PC-3 (cell line): ENCODE measurements around the gene BIK. TPM values are rescaled to one million over a fixed set of nuclear protein-coding genes. Genes with fewer than 3 reads are reported as not detected.
"Not testable (repeated sequence)": the region's sequence is repeated elsewhere in the genome, so short reads cannot be mapped to it uniquely, and the experiment has no call there.

Experiments used
- ATAC-seq: fragments of 200-7000 bp; cut with Tn5 transposase; 2 replicates; pipeline ENCODE4 v1.9.1; 2020; ENCODE audit warnings: mild to moderate bottlenecking, moderate library complexity
- BruUV-seq: library from RNA; stranded (reverse); fragments of 400-500 nt; replicated peaks from 2 replicates; lab custom pipeline; 2021; lab: Mats Ljungman, UMichigan
- CTCF ChIA-PET: fragments of 300-600 bp; sonication (Branson Sonifier 250); formaldehyde crosslinking; loops from one replicate; lab custom pipeline; 2022; ENCODE audit warnings: antibody characterized with exemption; lab: Charles Lee
- POLR2A ChIA-PET: fragments of 300-600 bp; sonication (Branson Sonifier 250); formaldehyde crosslinking; loops from one replicate; lab custom pipeline; 2022; ENCODE audit warnings: antibody characterized with exemption; ENCODE audit not compliant: unreplicated experiment; lab: Charles Lee
- DNase-seq: peaks from one replicate; pipeline ENCODE4 v3.0.0-alpha.2; 2015
- H2AFZ ChIP-seq: fragments of 300-600 bp; sonication (generic); 2 replicates; pipeline ENCODE4 v1.6.0; 2016; ENCODE audit warnings: antibody characterized with exemption, low read length
- H3F3A ChIP-seq: fragments of 300-600 bp; sonication (generic); one replicate; pipeline ENCODE4 v1.6.0; 2017; ENCODE audit warnings: antibody characterized with exemption, low read length, control low read depth, mild to moderate bottlenecking; ENCODE audit not compliant: unreplicated experiment
- H3K27ac ChIP-seq: fragments of 300-600 bp; sonication (generic); 2 replicates; pipeline ENCODE4 v1.5.1; 2016; ENCODE audit warnings: mild to moderate bottlenecking, low read length
- H3K27me3 ChIP-seq: fragments of 300-600 bp; sonication (generic); 2 replicates; pipeline ENCODE4 v1.6.1; 2016; ENCODE audit warnings: low read length, mixed read lengths
- H3K36me3 ChIP-seq: fragments of 300-600 bp; sonication (generic); 2 replicates; pipeline ENCODE4 v1.6.1; 2016; ENCODE audit warnings: low read depth, mixed run types, low read length, mixed read lengths
- H3K4me1 ChIP-seq: fragments of 300-600 bp; sonication (generic); 2 replicates; pipeline ENCODE4 v1.5.1; 2016; ENCODE audit warnings: low read length; ENCODE audit not compliant: insufficient read depth
- H3K4me2 ChIP-seq: fragments of 300-600 bp; sonication (generic); 2 replicates; pipeline ENCODE4 v1.6.0; 2016; ENCODE audit warnings: low read length
- H3K4me3 ChIP-seq: fragments of 300-600 bp; sonication (generic); 2 replicates; pipeline ENCODE4 v1.5.1; 2016; ENCODE audit warnings: mild to moderate bottlenecking, low read length, mixed read lengths
- H3K79me2 ChIP-seq: fragments of 300-600 bp; sonication (generic); 2 replicates; pipeline ENCODE4 v1.6.1; 2017; ENCODE audit warnings: low read length, mixed read lengths
- H3K9ac ChIP-seq: fragments of 300-600 bp; sonication (generic); 2 replicates; pipeline ENCODE4 v1.6.0; 2016; ENCODE audit warnings: mild to moderate bottlenecking, low read length
- H3K9me2 ChIP-seq: fragments of 300-600 bp; sonication (generic); replicated peaks from 2 replicates; pipeline ENCODE4 v1.6.1; 2016; ENCODE audit warnings: mixed run types, low read length, mixed read lengths
- H3K9me3 ChIP-seq: fragments of 300-600 bp; sonication (generic); 2 replicates; pipeline ENCODE4 v1.6.1; 2016; ENCODE audit warnings: low read length, mixed read lengths
- H4K20me1 ChIP-seq: fragments of 300-600 bp; sonication (generic); 2 replicates; pipeline ENCODE4 v1.6.1; 2016; ENCODE audit warnings: low read length, mixed read lengths
- CTCF ChIP-seq: fragments of 300-600 bp; sonication (generic); conservative IDR thresholded peaks from 2 replicates; pipeline ENCODE4 v1.5.1; 2017; ENCODE audit warnings: antibody characterized with exemption, low read depth, mild to moderate bottlenecking, low read length
- EZH2 ChIP-seq: fragments of 300-600 bp; sonication (generic); IDR thresholded peaks from one replicate; pipeline ENCODE4 v1.6.1; 2017; ENCODE audit warnings: antibody characterized with exemption, mild to moderate bottlenecking, low read length; ENCODE audit not compliant: unreplicated experiment
- EZH2phosphoT487 ChIP-seq: fragments of 300-600 bp; sonication (generic); IDR thresholded peaks from 2 replicates; pipeline ENCODE4 v1.6.1; 2018; ENCODE audit warnings: mild to moderate bottlenecking, antibody characterized with exemption, low read length, borderline replicate concordance
- intact Hi-C: fragments of 100-400 bp; cut with micrococcal nuclease; formaldehyde crosslinking; loops from 2 replicates; pipeline ENCODE4 v1.9.0; 2023
- total RNA-seq: library from RNA; depleted of rRNA; stranded (reverse); fragments of >200 nt; gene quantifications from 2 replicates; pipeline ENCODE4 v1.2.3, GENCODE V29; 2014

The BIK gene
- total RNA-seq, 1 experiment from 2014 or later, result 24.6 TPM

- H3K4me3 ChIP-seq, result no peak overlapping the region
- no peak overlapping the region for H3K4me2 ChIP-seq
- ATAC-seq, result no peak
- intact Hi-C loops, result no loop called here
- TF ChIP-seq CTCF (no peak), EZH2phosphoT487 (no peak), EZH2 (no peak)
- no peaks in the 10 kb centered on the region for H3K9me2 ChIP-seq
- no peaks in the 10 kb centered on the region for H3F3A ChIP-seq
- H3K4me1 ChIP-seq, result no peaks in the 10 kb centered on the region
- H3K79me2 ChIP-seq, result no peaks in the 10 kb centered on the region
- H3K9me3 ChIP-seq, result no peaks in the 10 kb centered on the region
- no TSS peak for BruUV-seq
- ChIA-PET CTCF (interaction anchor here (0.7 kb wide), 1 partner anchor 233 kb away, joined by 4 read pairs; no protein-coding TSS in a partner anchor), POLR2A (no interaction called here)
- H3K27me3 ChIP-seq, result no peaks in the 10 kb centered on the region
- no peaks in the 10 kb centered on the region for H3K36me3 ChIP-seq
- H3K27ac ChIP-seq, result no peak overlapping the region
- H3K9ac ChIP-seq, result no peak overlapping the region
- no peak overlapping the region for H2AFZ ChIP-seq
- H4K20me1 ChIP-seq, result no peaks in the 10 kb centered on the region
- DNase-seq, result no peak
These were observed 9.2 kb upstream of the BIK start for GRCh38 chr22:43101306-43101705.

- H3K36me3 ChIP-seq, H4K20me1 ChIP-seq, POLR2A ChIA-PET, CTCF ChIA-PET, H3K27me3 ChIP-seq, H3K79me2 ChIP-seq, DNase-seq, H3K9ac ChIP-seq, H2AFZ ChIP-seq, H3K27ac ChIP-seq, H3K4me2 ChIP-seq, H3K4me1 ChIP-seq, ATAC-seq, H3F3A ChIP-seq, intact Hi-C loops, H3K4me3 ChIP-seq, H3K9me3 ChIP-seq, BruUV-seq, H3K9me2 ChIP-seq: not testable (repeated sequence)
These were observed 6.4 kb upstream of the BIK start for GRCh38 chr22:43104056-43104625.

GRCh38 chr22:43104950-43105349, 5.6 kb upstream of the BIK start:
- H3K4me3 ChIP-seq, H3K27ac ChIP-seq, ATAC-seq, H3K9me3 ChIP-seq, H2AFZ ChIP-seq, DNase-seq, H4K20me1 ChIP-seq, H3K36me3 ChIP-seq, H3F3A ChIP-seq, H3K27me3 ChIP-seq, H3K4me1 ChIP-seq, H3K4me2 ChIP-seq, POLR2A ChIA-PET, H3K79me2 ChIP-seq, intact Hi-C loops, H3K9me2 ChIP-seq, CTCF ChIA-PET, BruUV-seq, H3K9ac ChIP-seq: not testable (repeated sequence)

- Histone ChIP-seq H3K36me3 (no peaks in the 10 kb centered on the region), H4K20me1 (no peaks in the 10 kb centered on the region), H2AFZ (no peak overlapping the region), H3K9me3 (no peaks in the 10 kb centered on the region), H3K9me2 (no peaks in the 10 kb centered on the region), H3K27ac (no peak overlapping the region), H3K4me2 (no peak overlapping the region), H3K79me2 (0 out of 2 replicates have a peak, but pooled peaks cover under 1% of the 10 kb centered on the region), H3K27me3 (no peaks in the 10 kb centered on the region), H3K9ac (no peak overlapping the region), H3K4me3 (no peak overlapping the region), H3K4me1 (0 out of 2 replicates have a peak, but pooled peaks cover under 1% of the 10 kb centered on the region), H3F3A (no peaks in the 10 kb centered on the region)
- ATAC-seq, result no peak
- DNase-seq, result no peak
- intact Hi-C loops, result no loop called here
- no TSS peak for BruUV-seq
- TF ChIP-seq CTCF, result no peak
- no peak for TF ChIP-seq EZH2phosphoT487
- no peak for TF ChIP-seq EZH2
- POLR2A ChIA-PET, result no interaction called here
- CTCF ChIA-PET, result no interaction called here
These were observed 4.2 kb upstream of the BIK start for GRCh38 chr22:43106302-43106701.
